ENCODE data around the gene MAML2. TPM values are rescaled to one million over a fixed set of nuclear protein-coding genes. Genes with fewer than 3 reads are reported as not detected.

Gene MAML2
- total RNA-seq, 4 donors from 2014 or later = 17.6 to 31.6 (median 25.8) TPM

GRCh38 chr11:96241331-96241841, 101.6 kb downstream of the MAML2 start:
- intact Hi-C loops (cut with DNase I; ENCODE audit: low total_unique reads) = no loop called here
- TF ChIP-seq POLR2A (IDR thresholded peaks at IDR 0.05) = no peak
- TF ChIP-seq, protein P1, sequence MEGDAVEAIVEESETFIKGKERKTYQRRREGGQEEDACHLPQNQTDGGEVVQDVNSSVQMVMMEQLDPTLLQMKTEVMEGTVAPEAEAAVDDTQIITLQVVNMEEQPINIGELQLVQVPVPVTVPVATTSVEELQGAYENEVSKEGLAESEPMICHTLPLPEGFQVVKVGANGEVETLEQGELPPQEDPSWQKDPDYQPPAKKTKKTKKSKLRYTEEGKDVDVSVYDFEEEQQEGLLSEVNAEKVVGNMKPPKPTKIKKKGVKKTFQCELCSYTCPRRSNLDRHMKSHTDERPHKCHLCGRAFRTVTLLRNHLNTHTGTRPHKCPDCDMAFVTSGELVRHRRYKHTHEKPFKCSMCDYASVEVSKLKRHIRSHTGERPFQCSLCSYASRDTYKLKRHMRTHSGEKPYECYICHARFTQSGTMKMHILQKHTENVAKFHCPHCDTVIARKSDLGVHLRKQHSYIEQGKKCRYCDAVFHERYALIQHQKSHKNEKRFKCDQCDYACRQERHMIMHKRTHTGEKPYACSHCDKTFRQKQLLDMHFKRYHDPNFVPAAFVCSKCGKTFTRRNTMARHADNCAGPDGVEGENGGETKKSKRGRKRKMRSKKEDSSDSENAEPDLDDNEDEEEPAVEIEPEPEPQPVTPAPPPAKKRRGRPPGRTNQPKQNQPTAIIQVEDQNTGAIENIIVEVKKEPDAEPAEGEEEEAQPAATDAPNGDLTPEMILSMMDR (IDR thresholded peaks at IDR 0.05) = no peak
- no peak for DNase-seq (ENCODE audit: low spot score in 2 of 2)
- WGBS, 2 donors = 70 to 71% methylated on average over 5 of the region's 5 CpGs
- H3K4me3 ChIP-seq (ENCODE audit: low read depth, poor library complexity, severe bottlenecking) = no peak overlapping the region

- no peak for DNase-seq (ENCODE audit: low spot score in 2 of 2)
- intact Hi-C loops (cut with DNase I; ENCODE audit: low total_unique reads) = no loop called here
- 49 to 53% methylated on average over 2 of the region's 2 CpGs for WGBS, 2 donors
- TF ChIP-seq, protein P1 (IDR thresholded peaks at IDR 0.05) = no peak
- no peak for TF ChIP-seq POLR2A (IDR thresholded peaks at IDR 0.05)
- H3K4me3 ChIP-seq (ENCODE audit: low read depth, poor library complexity, severe bottlenecking) = no peak overlapping the region
Measured at GRCh38 chr11:96238563-96239135, 104.3 kb downstream of the MAML2 start.

DNA sequence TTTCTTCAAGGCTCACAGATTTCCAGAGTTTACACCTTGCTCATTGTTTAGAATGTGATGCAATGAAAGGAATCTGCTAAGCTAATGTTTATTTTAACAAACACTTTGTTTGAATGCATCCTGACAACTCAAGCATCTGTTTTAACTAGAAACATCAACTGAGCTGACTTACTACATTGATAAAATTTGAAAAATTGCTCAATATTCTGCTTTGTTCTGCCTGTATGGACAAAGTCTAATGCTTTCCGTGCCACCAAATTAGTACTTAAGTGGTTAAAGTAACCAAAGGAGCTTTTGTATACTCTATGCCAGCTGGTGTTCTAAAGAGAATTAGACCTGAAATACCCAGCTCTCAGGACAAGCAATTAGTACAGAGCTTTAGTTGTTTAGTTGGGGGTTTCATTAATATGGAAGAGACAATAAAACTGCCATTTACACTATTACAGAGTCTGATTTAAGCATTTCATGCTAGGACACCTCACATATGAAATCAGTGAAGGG, 105.2 kb downstream of the MAML2 start:
- H3K4me3 ChIP-seq (ENCODE audit: low read depth, poor library complexity, severe bottlenecking) = no peak overlapping the region
- no peak for TF ChIP-seq POLR2A (IDR thresholded peaks at IDR 0.05)
- TF ChIP-seq, protein P1 (IDR thresholded peaks at IDR 0.05) = no peak
- intact Hi-C loops (cut with DNase I; ENCODE audit: low total_unique reads) = no loop called here
- DNase-seq (ENCODE audit: low spot score in 2 of 2) = no peak
- 41 to 50% methylated on average over 1 of the region's 1 CpG for WGBS, 2 donors

DNA sequence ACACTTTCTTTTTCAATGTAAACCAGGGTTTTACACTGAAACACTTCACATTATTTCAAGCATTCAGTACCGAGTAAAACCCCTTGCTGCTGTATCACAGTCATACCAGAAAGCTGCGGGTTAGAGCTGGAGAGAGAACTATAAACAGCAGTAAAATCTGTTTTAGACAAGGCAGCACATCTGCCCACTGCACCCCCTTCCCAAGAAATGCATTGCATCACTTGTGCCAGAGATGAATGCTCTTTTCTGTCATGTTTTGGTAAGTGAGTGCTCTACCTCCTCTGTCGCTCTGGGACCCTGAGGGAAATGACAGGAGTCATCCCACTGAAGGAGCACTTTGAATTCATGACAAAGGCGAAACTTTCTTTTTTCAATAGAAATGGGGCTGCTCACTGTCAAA, 107.2 kb downstream of the MAML2 start:
- no peak for TF ChIP-seq POLR2A (IDR thresholded peaks at IDR 0.05)
- TF ChIP-seq, protein P1 (IDR thresholded peaks at IDR 0.05) = no peak
- no peak overlapping the region for H3K4me3 ChIP-seq (ENCODE audit: low read depth, poor library complexity, severe bottlenecking)
- WGBS, 2 donors = 71 to 75% methylated on average over 4 of the region's 4 CpGs
- DNase-seq (ENCODE audit: low spot score in 2 of 2) = no peak
- intact Hi-C loops (cut with DNase I; ENCODE audit: low total_unique reads) = no loop called here

GRCh38 chr11:96234866-96235441, 108.0 kb downstream of the MAML2 start:
- DNase-seq (ENCODE audit: low spot score in 2 of 2) = no peak
- no peak overlapping the region for H3K4me3 ChIP-seq (ENCODE audit: low read depth, poor library complexity, severe bottlenecking)
- WGBS, 2 donors = 77 to 81% methylated on average over 1 of the region's 1 CpG
- intact Hi-C loops (cut with DNase I; ENCODE audit: low total_unique reads) = no loop called here
- TF ChIP-seq POLR2A (IDR thresholded peaks at IDR 0.05) = no peak
- TF ChIP-seq, protein P1 (IDR thresholded peaks at IDR 0.05) = no peak
